Measurements from ENCODE around the gene DAPK3.

DNA sequence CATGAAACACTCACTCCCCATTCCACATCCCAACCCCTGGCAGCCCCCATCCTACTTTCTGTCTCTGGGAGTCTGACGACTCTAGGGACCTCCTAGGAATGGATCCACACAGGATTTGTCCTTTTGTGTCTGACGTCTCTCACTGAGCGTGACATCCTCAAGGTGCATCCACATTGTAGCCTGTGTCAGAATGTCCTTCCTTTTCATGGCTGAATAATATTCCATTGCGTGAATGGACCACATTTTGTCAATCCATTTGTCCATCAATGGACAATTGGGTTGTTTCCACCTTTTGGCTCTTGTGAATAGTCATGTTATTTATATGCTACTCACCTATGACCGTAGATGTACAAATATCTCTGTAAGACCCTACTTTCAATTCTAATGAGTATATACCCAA, 54.9 kb downstream of the DAPK3 start:
- TF ChIP-seq POLR2A (IDR thresholded peaks at IDR 0.05) = no peak
- TF ChIP-seq, protein P1, sequence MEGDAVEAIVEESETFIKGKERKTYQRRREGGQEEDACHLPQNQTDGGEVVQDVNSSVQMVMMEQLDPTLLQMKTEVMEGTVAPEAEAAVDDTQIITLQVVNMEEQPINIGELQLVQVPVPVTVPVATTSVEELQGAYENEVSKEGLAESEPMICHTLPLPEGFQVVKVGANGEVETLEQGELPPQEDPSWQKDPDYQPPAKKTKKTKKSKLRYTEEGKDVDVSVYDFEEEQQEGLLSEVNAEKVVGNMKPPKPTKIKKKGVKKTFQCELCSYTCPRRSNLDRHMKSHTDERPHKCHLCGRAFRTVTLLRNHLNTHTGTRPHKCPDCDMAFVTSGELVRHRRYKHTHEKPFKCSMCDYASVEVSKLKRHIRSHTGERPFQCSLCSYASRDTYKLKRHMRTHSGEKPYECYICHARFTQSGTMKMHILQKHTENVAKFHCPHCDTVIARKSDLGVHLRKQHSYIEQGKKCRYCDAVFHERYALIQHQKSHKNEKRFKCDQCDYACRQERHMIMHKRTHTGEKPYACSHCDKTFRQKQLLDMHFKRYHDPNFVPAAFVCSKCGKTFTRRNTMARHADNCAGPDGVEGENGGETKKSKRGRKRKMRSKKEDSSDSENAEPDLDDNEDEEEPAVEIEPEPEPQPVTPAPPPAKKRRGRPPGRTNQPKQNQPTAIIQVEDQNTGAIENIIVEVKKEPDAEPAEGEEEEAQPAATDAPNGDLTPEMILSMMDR (IDR thresholded peaks at IDR 0.05) = no peak
